A549 (cell line): ENCODE results near the gene DIAPH1. TPM values are rescaled to one million over a fixed set of nuclear protein-coding genes. Genes with fewer than 3 reads are reported as not detected.

ENCODE experiments used
- ATAC-seq, 2 experiments: fragments of 200-7000 bp in 1 of 2; fragments of >200 bp in 1 of 2; cut with Nextera tagmentation in 1 of 2; cut with Tn5 transposase in 1 of 2; 3 replicates each; pipeline versions ENCODE4 v1.8.0 to v1.9.1; 2018 to 2020; ENCODE audit warnings: mild to moderate bottlenecking in 1 of 2, moderate library complexity in 1 of 2
- CTCF ChIA-PET: fragments of 300-600 bp; sonication (Branson Sonifier 250); formaldehyde crosslinking; extraction: SDS; loops from one replicate; lab custom pipeline; 2021; ENCODE audit warnings: antibody characterized with exemption, inconsistent platforms; lab: Yijun Ruan, JAX
- POLR2A ChIA-PET: fragments of 350-600 bp; formaldehyde crosslinking; extraction: SDS; loops from one replicate; lab custom pipeline; 2021; ENCODE audit warnings: antibody characterized with exemption, inconsistent platforms; lab: Yijun Ruan, JAX
- DNase-seq, 2 experiments: peaks; one replicate each; pipeline versions ENCODE4 v3.0.0 to v3.0.0-alpha.2; 2011 to 2016; ENCODE audit warnings: low read depth in 1 of 2, low spot score in 1 of 2
- FAIRE-seq: peaks from 2 replicates; lab custom pipeline; 2011; peaks lifted over from hg19 to GRCh38; lab: Jason Lieb, UNC
- H3K27ac ChIP-seq, 2 experiments: fragments of >200 bp; sonication (Bioruptor Twin); formaldehyde crosslinking; 3 replicates each; pipeline ENCODE4 v1.5.1; 2016 to 2017
- H3K4me1 ChIP-seq: fragments of >200 bp; sonication (Bioruptor Twin); formaldehyde crosslinking; 3 replicates; pipeline ENCODE4 v1.6.1; 2016
- H3K4me2 ChIP-seq: fragments of >200 bp; sonication (Bioruptor Twin); formaldehyde crosslinking; 3 replicates; pipeline ENCODE4 v1.6.1; 2016
- H3K4me3 ChIP-seq: fragments of >200 bp; sonication (Bioruptor Twin); formaldehyde crosslinking; 3 replicates; pipeline ENCODE4 v1.5.1; 2016
- H3K9me3 ChIP-seq: fragments of >200 bp; sonication (Bioruptor Twin); formaldehyde crosslinking; 3 replicates; pipeline ENCODE4 v1.6.1; 2016
- CBX8 ChIP-seq: fragments of 200-600 bp; sonication (generic); IDR thresholded peaks from 2 replicates; pipeline ENCODE4 v1.6.1; 2016
- ESRRA ChIP-seq: fragments of 150-350 bp; IDR thresholded peaks from 2 replicates; pipeline ENCODE4 v1.6.1; 2014; ENCODE audit warnings: mild to moderate bottlenecking, low read length, borderline replicate concordance
- FOXS1 ChIP-seq: fragments of 250-450 bp; sonication (Bioruptor Pico); IDR thresholded peaks from 2 replicates; pipeline ENCODE4 v1.5.0; 2020; ENCODE audit warnings: mild to moderate bottlenecking, moderate library complexity
- HEYL ChIP-seq: fragments of 250-450 bp; sonication (Bioruptor Pico); IDR thresholded peaks from 2 replicates; pipeline ENCODE4 v1.8.0; 2021; ENCODE audit warnings: mild to moderate bottlenecking, moderate library complexity
- HOXB13 ChIP-seq: fragments of 250-450 bp; sonication (Bioruptor Pico); IDR thresholded peaks from 2 replicates; pipeline ENCODE4 v1.5.0; 2020; ENCODE audit warnings: low read depth, mild to moderate bottlenecking, moderate library complexity
- HOXB5 ChIP-seq: fragments of 250-450 bp; sonication (Bioruptor Pico); IDR thresholded peaks from 2 replicates; pipeline ENCODE4 v1.5.0; 2020; ENCODE audit warnings: mild to moderate bottlenecking, moderate library complexity
- JUNB ChIP-seq: fragments of >200 bp; sonication (Bioruptor Twin); formaldehyde crosslinking; IDR thresholded peaks from 2 replicates; pipeline ENCODE4 v1.6.1; 2016
- MAZ ChIP-seq: fragments of 150-350 bp; IDR thresholded peaks from 2 replicates; pipeline ENCODE4 v1.6.1; 2014; ENCODE audit warnings: antibody characterized with exemption, low read depth, low read length, borderline replicate concordance
- NPAS2 ChIP-seq: fragments of 250-450 bp; sonication (Bioruptor Pico); IDR thresholded peaks from 2 replicates; pipeline ENCODE4 v1.8.0; 2022; ENCODE audit warnings: mild to moderate bottlenecking, moderate library complexity, borderline replicate concordance
- POLR2A ChIP-seq: IDR thresholded peaks from 2 replicates; pipeline ENCODE4 v1.6.1; 2012; ENCODE audit warnings: mild to moderate bottlenecking, low read length
- RARB ChIP-seq: fragments of 250-450 bp; sonication (Bioruptor Pico); IDR thresholded peaks from 2 replicates; pipeline ENCODE4 v1.8.0; 2021; ENCODE audit warnings: mild to moderate bottlenecking, moderate library complexity
- RFX5 ChIP-seq: fragments of 450-650 bp; IDR thresholded peaks from 2 replicates; pipeline ENCODE4 v1.7.1; 2014; ENCODE audit warnings: antibody characterized with exemption, mild to moderate bottlenecking, moderate library complexity
- SMC3 ChIP-seq: fragments of >200 bp; sonication (Bioruptor Twin); formaldehyde crosslinking; IDR thresholded peaks from 3 replicates; pipeline ENCODE4 v1.6.1; 2018; ENCODE audit warnings: inconsistent platforms
- ZC3H11A ChIP-seq: fragments of 450-650 bp; IDR thresholded peaks from 2 replicates; pipeline ENCODE4 v1.6.1; 2014; ENCODE audit warnings: antibody characterized with exemption, mild to moderate bottlenecking
- WGBS: methylation state at CpG from one replicate; pipeline ENCODE4 v1.1.6; 2017; ENCODE audit errors: missing lambda C conversion rate; 5-methylcytosine and 5-hydroxymethylcytosine counted together
- polyA plus RNA-seq, 4 experiments: library from polyadenylated mRNA; depleted of rRNA in 3 of 4; stranded (reverse); fragments of >200 nt; fragmentation: RNase III in 1 of 4; extraction: RNeasy Plus Mini Kit Qiagen cat#74134 plus additional on column Dnase treatment in 1 of 4; gene quantifications; 2 replicates in 3 of 4; 3 replicates in 1 of 4; pipeline ENCODE4 v1.2.3, GENCODE V29; 2011 to 2017
- TF ChIP-seq, protein P1 (sequence below): fragments of 250-450 bp; sonication (Bioruptor Pico); IDR thresholded peaks from 2 replicates; pipeline ENCODE4 v1.5.0; 2021; ENCODE audit warnings: mild to moderate bottlenecking, moderate library complexity, borderline replicate concordance
- TF ChIP-seq, protein P2 (sequence below): IDR thresholded peaks from 2 replicates; pipeline ENCODE4 v1.6.1; 2012; ENCODE audit warnings: low read depth, borderline replicate concordance
- TF ChIP-seq, protein P3 (sequence below): fragments of 450-650 bp; IDR thresholded peaks from 2 replicates; pipeline ENCODE4 v1.6.1; 2014; ENCODE audit warnings: antibody characterized with exemption
- TF ChIP-seq, protein P4 (sequence below): fragments of 250-450 bp; sonication (Bioruptor Pico); IDR thresholded peaks from 2 replicates; pipeline ENCODE4 v1.5.0; 2020; ENCODE audit warnings: low read depth, mild to moderate bottlenecking, moderate library complexity

DIAPH1 gene
- polyA plus RNA-seq, 2 of the 4 experiments (the other 2 are of a cell fraction), result 53.4 to 59.8 TPM

DNA sequence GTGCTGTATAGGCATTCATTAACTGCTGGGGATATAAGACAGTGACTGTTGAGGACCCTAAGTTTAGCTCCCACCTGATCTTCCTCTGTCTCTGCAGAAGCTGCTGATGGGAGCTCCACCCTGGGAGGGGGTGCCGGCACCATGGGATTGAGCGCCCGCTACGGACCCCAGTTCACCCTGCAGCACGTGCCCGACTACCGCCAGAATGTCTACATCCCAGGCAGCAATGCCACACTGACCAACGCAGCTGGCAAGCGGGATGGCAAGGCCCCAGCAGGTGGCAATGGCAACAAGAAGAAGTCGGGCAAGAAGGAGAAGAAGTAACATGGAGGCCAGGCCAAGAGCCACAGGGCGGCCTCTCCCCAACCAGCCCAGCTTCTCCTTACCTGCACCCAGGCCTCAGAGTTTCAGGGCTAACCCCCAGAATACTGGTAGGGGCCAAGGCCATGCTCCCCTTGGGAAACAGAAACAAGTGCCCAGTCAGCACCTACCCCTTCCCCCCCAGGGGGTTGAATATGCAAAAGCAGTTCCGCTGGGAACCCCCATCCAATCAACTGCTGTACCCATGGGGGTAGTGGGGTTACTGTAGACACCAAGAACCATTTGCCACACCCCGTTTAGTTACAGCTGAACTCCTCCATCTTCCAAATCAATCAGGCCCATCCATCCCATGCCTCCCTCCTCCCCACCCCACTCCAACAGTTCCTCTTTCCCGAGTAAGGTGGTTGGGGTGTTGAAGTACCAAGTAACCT, 107.8 kb downstream of the DIAPH1 start:
- H3K4me3 ChIP-seq, result no peak overlapping the region
- ChIA-PET CTCF (interaction anchor here (0.8 to 15.1 kb wide), 6 partner anchors 13 to 325 kb away, joined by 3 to 163 read pairs (median 4); partner anchors contain the start of genes PCDHGA2 and PCDHGC3), POLR2A (no interaction called here)
- no peak for TF ChIP-seq FOXS1
- TF ChIP-seq HOXB13 (CRISPR knock-in tag), result no peak
- TF ChIP-seq SMC3, result no peak
- TF ChIP-seq, protein P1, sequence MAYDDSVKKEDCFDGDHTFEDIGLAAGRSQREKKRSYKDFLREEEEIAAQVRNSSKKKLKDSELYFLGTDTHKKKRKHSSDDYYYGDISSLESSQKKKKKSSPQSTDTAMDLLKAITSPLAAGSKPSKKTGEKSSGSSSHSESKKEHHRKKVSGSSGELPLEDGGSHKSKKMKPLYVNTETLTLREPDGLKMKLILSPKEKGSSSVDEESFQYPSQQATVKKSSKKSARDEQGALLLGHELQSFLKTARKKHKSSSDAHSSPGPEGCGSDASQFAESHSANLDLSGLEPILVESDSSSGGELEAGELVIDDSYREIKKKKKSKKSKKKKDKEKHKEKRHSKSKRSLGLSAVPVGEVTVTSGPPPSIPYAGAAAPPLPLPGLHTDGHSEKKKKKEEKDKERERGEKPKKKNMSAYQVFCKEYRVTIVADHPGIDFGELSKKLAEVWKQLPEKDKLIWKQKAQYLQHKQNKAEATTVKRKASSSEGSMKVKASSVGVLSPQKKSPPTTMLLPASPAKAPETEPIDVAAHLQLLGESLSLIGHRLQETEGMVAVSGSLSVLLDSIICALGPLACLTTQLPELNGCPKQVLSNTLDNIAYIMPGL (CRISPR knock-in tag), result no peak
- no peak for TF ChIP-seq RFX5
- no peak for TF ChIP-seq NPAS2 (CRISPR knock-in tag)
- TF ChIP-seq, protein P2, sequence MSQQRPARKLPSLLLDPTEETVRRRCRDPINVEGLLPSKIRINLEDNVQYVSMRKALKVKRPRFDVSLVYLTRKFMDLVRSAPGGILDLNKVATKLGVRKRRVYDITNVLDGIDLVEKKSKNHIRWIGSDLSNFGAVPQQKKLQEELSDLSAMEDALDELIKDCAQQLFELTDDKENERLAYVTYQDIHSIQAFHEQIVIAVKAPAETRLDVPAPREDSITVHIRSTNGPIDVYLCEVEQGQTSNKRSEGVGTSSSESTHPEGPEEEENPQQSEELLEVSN, result no peak
- no peak for TF ChIP-seq ZC3H11A
- no peak for TF ChIP-seq JUNB
- no peak for TF ChIP-seq MAZ
- TF ChIP-seq, protein P3, sequence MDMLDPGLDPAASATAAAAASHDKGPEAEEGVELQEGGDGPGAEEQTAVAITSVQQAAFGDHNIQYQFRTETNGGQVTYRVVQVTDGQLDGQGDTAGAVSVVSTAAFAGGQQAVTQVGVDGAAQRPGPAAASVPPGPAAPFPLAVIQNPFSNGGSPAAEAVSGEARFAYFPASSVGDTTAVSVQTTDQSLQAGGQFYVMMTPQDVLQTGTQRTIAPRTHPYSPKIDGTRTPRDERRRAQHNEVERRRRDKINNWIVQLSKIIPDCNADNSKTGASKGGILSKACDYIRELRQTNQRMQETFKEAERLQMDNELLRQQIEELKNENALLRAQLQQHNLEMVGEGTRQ, result no peak
- H3K4me2 ChIP-seq, result no peak overlapping the region
- H3K4me1 ChIP-seq, result no peaks in the 10 kb centered on the region
- DNase-seq, result no peak
- no peak for ATAC-seq
- FAIRE-seq, result no peak
- no peak overlapping the region for H3K27ac ChIP-seq
- no peaks in the 10 kb centered on the region for H3K9me3 ChIP-seq
- WGBS, result 96% methylated on average over 14 of the region's 14 CpGs

DNA sequence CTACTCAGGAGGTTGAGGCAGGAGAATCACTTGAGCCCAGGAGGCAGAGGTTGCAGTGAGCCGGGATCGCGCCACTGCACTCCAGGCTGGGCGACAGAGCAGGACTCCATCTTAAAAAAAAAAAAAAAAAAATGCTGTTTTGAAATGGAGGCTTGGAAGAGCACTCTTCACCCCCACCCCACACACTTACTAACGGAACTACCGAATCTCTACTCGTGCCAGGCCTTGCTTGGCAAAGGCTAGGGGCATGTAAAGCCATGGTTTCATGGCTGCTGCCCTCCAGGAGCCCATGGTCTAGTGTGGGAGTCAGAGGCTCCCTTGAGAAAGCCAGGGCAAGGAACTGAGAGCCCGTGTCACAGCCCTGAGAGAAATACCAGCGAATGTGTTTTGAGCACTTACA, 108.6 kb downstream of the DIAPH1 start:
- Histone ChIP-seq H3K27ac (no peak overlapping the region), H3K4me2 (no peak overlapping the region), H3K4me3 (no peak overlapping the region), H3K9me3 (no peaks in the 10 kb centered on the region), H3K4me1 (no peaks in the 10 kb centered on the region)
- TF ChIP-seq RARB (CRISPR knock-in tag), result no peak
- no peak for TF ChIP-seq MAZ
- no peak for TF ChIP-seq POLR2A
- TF ChIP-seq, protein P4, sequence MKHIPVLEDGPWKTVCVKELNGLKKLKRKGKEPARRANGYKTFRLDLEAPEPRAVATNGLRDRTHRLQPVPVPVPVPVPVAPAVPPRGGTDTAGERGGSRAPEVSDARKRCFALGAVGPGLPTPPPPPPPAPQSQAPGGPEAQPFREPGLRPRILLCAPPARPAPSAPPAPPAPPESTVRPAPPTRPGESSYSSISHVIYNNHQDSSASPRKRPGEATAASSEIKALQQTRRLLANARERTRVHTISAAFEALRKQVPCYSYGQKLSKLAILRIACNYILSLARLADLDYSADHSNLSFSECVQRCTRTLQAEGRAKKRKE, result no peak
- TF ChIP-seq ESRRA, result no peak
- no peak for TF ChIP-seq HEYL (CRISPR knock-in tag)
- TF ChIP-seq CBX8, result no peak
- TF ChIP-seq JUNB, result no peak
- no peak for TF ChIP-seq HOXB5 (CRISPR knock-in tag)
- FAIRE-seq (no peak), ATAC-seq (no peak), DNase-seq (no peak)
- ChIA-PET CTCF (interaction anchor here (0.9 to 15.1 kb wide), 7 partner anchors 9 to 324 kb away, joined by 3 to 163 read pairs (median 3); partner anchors contain the start of gene PCDHGB5), POLR2A (no interaction called here)
- WGBS, result 88% methylated on average over 9 of the region's 9 CpGs
